CD4-positive, alpha-beta T cell (primary cell): ENCODE results near the gene KCNMB2. TPM values are rescaled to one million over a fixed set of nuclear protein-coding genes. Genes with fewer than 3 reads are reported as not detected.

Source experiments
- ATAC-seq: fragments of 200-7000 bp; cut with Tn5 transposase; one replicate; pipeline ENCODE4 v1.10.0; 2022; ENCODE audit warnings: mild to moderate bottlenecking; ENCODE audit not compliant: poor library complexity
- CTCF ChIA-PET: fragments of 350-600 bp; sonication (Branson Sonifier 250); formaldehyde crosslinking; loops from one replicate; lab custom pipeline; 2021; ENCODE audit warnings: antibody characterized with exemption, inconsistent platforms; lab: Charles Lee
- POLR2A ChIA-PET: fragments of 350-600 bp; sonication (Branson Sonifier 250); formaldehyde crosslinking; loops from one replicate; lab custom pipeline; 2021; ENCODE audit warnings: antibody characterized with exemption, inconsistent platforms; lab: Charles Lee
- DNase-seq, 14 experiments: peaks; one replicate each; pipeline ENCODE4 v3.0.0-alpha.2; 2013 to 2020; ENCODE audit warnings: mixed read lengths in 2 of 14
- H3K27ac ChIP-seq, 2 donors: one replicate each; pipeline versions ENCODE4 v1.5.1 to v1.7.0; 2013; ENCODE audit warnings: low read length in 2 of 2, low read depth in 1 of 2, mild to moderate bottlenecking in 1 of 2
- H3K27me3 ChIP-seq, 2 experiments: 1 replicate in 1 of 2; 2 replicates in 1 of 2; pipeline versions ENCODE4 v1.6.1 to v1.7.0; 2013; ENCODE audit warnings: low read length in 2 of 2, control low read depth in 1 of 2, mild to moderate bottlenecking in 1 of 2, moderate library complexity in 1 of 2; ENCODE audit not compliant: insufficient read depth in 2 of 2, control insufficient read depth in 1 of 2
- H3K36me3 ChIP-seq: one replicate; pipeline ENCODE4 v1.6.1; 2013; ENCODE audit warnings: low read length, control low read depth; ENCODE audit not compliant: insufficient read depth
- H3K4me1 ChIP-seq: one replicate; pipeline ENCODE4 v1.6.1; 2013; ENCODE audit warnings: low read length, control low read depth; ENCODE audit not compliant: insufficient read depth
- H3K4me3 ChIP-seq: one replicate; pipeline ENCODE4 v1.5.1; 2013; ENCODE audit warnings: mild to moderate bottlenecking, low read length, moderate library complexity
- H3K9me3 ChIP-seq, 2 experiments: 1 replicate in 1 of 2; 2 replicates in 1 of 2; pipeline versions ENCODE4 v1.6.1 to v1.7.0; 2013; ENCODE audit warnings: low read length in 2 of 2, mild to moderate bottlenecking in 2 of 2, control low read depth in 1 of 2, moderate library complexity in 1 of 2; ENCODE audit not compliant: control insufficient read depth in 1 of 2, insufficient read depth in 1 of 2
- H3K27ac Mint-ChIP-seq: one replicate; pipeline ENCODE4 v1.8.0; 2020; ENCODE audit warnings: mixed read lengths
- H3K27me3 Mint-ChIP-seq: one replicate; pipeline ENCODE4 v1.8.0; 2021; ENCODE audit warnings: mixed read lengths
- H3K36me3 Mint-ChIP-seq: one replicate; pipeline ENCODE4 v1.8.0; 2021; ENCODE audit warnings: low read depth, mixed read lengths
- H3K4me1 Mint-ChIP-seq: one replicate; pipeline ENCODE4 v1.8.0; 2021; ENCODE audit warnings: low read depth, mixed read lengths
- H3K4me3 Mint-ChIP-seq: one replicate; pipeline ENCODE4 v1.8.0; 2020; ENCODE audit warnings: mild to moderate bottlenecking, mixed read lengths
- H3K9me3 Mint-ChIP-seq: one replicate; pipeline ENCODE4 v1.8.0; 2020; ENCODE audit warnings: mixed read lengths
- CTCF ChIP-seq: fragments of 200-600 bp; IDR thresholded peaks from one replicate; pipeline ENCODE4 v1.8.0; 2022; ENCODE audit warnings: antibody characterized with exemption, mild to moderate bottlenecking
- intact Hi-C, 2 experiments: fragments of 100-400 bp; cut with DNase I in 1 of 2; cut with micrococcal nuclease in 1 of 2; formaldehyde crosslinking; loops; one replicate each; pipeline versions ENCODE4 v1.15.1 to v1.9.0; 2023 to 2025; cut with DNase I, micrococcal nuclease
- total RNA-seq, 174 experiments: library from RNA in 2 of 174; stranded (reverse) in 2 of 174; gene quantifications; one replicate each; pipeline ENCODE4 v1.2.3 and lab custom pipeline; 2021 to 2026

Gene KCNMB2
- total RNA-seq, 2 experiments from 2014 or later = not detected

DNA sequence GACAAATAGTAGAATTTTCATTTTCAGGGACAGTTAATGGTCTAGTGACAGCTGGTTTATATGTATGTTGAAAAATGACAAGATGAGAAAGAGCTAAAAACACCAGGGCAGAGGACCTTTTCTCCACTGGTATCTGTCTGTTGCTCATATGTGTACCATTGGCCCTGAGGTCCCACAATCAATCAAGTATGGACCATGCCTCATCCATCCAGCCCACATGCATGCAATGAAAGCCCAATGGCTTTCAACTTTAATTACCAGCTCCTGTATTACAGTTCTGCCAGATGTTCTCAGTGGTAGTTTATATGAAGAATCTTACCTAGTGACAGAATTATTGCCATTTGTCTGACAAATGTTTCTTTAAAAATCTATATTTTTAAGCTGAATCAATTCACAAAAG lies 301.3 kb downstream of the KCNMB2 start:
- Histone ChIP-seq H3K4me1 (no peaks in the 10 kb centered on the region), H3K36me3 (no peaks in the 10 kb centered on the region), H3K9me3 (peaks cover 0 to 4% of the 10 kb centered on the region in 2 experiments), H3K4me3 (no peak overlapping the region), H3K27me3 (no peaks in the 10 kb centered on the region), H3K27ac (no peak overlapping the region)
- Mint-ChIP-seq H3K4me1 (no peaks in the 10 kb centered on the region), H3K36me3 (no peaks in the 10 kb centered on the region), H3K27me3 (no peaks in the 10 kb centered on the region), H3K4me3 (no peak overlapping the region), H3K9me3 (no peaks in the 10 kb centered on the region), H3K27ac (no peak overlapping the region)
- POLR2A ChIA-PET = no interaction called here
- DNase-seq (no peak), ATAC-seq (no peak)
- TF ChIP-seq CTCF = no peak
- CTCF ChIA-PET = no interaction called here
- intact Hi-C loops = no loop called here

DNA sequence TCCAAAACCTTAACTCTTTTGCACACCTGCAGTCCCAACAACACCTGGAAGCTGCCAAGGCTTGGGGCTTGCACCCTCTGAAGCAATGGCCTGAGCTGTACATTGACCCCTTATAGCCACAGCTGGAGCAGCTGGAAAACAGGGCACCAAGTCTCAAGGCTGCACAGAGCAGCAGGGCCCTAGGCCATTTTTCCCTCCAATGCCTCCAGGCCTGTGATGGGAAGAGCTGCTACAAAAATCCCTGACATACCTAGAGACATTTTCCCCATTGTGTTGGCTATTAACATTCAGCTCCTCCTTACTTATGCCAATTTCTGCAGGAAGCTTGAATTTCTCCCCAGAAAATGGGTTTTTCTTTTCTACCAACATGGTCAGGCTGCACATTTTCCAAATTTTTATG lies 304.4 kb downstream of the KCNMB2 start:
- no peaks in the 10 kb centered on the region for H3K9me3 Mint-ChIP-seq

DNA sequence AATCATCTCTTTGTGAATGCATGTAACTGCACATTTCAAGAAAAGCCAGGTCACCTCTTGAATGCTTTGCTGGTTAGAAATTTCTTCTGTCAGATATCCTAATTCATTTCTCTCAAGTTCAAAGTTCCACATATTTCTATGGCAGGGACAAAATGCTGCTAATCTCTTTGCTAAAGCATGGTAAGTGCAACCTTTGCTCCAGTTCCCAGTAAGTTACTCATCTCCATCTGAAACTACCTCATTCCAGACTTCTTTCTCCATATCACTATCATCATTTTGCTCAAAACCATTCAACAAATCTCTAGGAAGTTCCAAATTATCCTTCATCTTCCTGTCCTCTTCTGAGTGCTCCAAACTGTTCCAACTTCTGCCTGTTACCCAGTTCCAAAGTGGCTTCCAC lies 304.8 kb downstream of the KCNMB2 start:
- no peak for TF ChIP-seq CTCF
- no peak overlapping the region for H3K4me3 Mint-ChIP-seq
- H3K4me1 Mint-ChIP-seq = no peaks in the 10 kb centered on the region
- Histone ChIP-seq H3K27me3 (no peaks in the 10 kb centered on the region), H3K4me1 (no peaks in the 10 kb centered on the region), H3K4me3 (no peak overlapping the region), H3K36me3 (no peaks in the 10 kb centered on the region), H3K27ac (no peak overlapping the region), H3K9me3 (peaks cover 0 to 4% of the 10 kb centered on the region in 2 experiments)
- ATAC-seq (no peak), DNase-seq (no peak)
- H3K9me3 Mint-ChIP-seq = no peaks in the 10 kb centered on the region
- H3K27ac Mint-ChIP-seq = no peak overlapping the region
- ChIA-PET CTCF (no interaction called here), POLR2A (no interaction called here)
- no peaks in the 10 kb centered on the region for H3K27me3 Mint-ChIP-seq
- intact Hi-C loops = no loop called here
- no peaks in the 10 kb centered on the region for H3K36me3 Mint-ChIP-seq

More for the DNA sequence above, 304.4 kb downstream of the KCNMB2 start:
- Histone ChIP-seq H3K4me1 (no peaks in the 10 kb centered on the region), H3K27me3 (no peaks in the 10 kb centered on the region), H3K36me3 (no peaks in the 10 kb centered on the region), H3K4me3 (no peak overlapping the region), H3K9me3 (peaks cover 0 to 4% of the 10 kb centered on the region in 2 experiments), H3K27ac (no peak overlapping the region)
- POLR2A ChIA-PET = no interaction called here
- CTCF ChIA-PET = no interaction called here
- Mint-ChIP-seq H3K27me3 (no peaks in the 10 kb centered on the region), H3K4me3 (no peak overlapping the region), H3K36me3 (no peaks in the 10 kb centered on the region), H3K27ac (no peak overlapping the region), H3K4me1 (no peaks in the 10 kb centered on the region)
- no peak for TF ChIP-seq CTCF
- no peak for ATAC-seq
- no peak for DNase-seq
- intact Hi-C loops = no loop called here
